Activated CD4-positive, alpha-beta T cell treated with anti-CD3 and anti-CD28 coated beads for 1 hour (primary cell): ENCODE measurements around the gene TNFSF13.

Experiments
- DNase-seq: peaks from one replicate; pipeline ENCODE4 v3.0.0-alpha.2; 2020

The TNFSF13 gene

GRCh38 chr17:7575481-7575883 lies 16.9 kb downstream of the TNFSF13 start:
- no peak for DNase-seq

GRCh38 chr17:7575959-7576358 lies 17.4 kb downstream of the TNFSF13 start:
- DNase-seq: no peak

DNA sequence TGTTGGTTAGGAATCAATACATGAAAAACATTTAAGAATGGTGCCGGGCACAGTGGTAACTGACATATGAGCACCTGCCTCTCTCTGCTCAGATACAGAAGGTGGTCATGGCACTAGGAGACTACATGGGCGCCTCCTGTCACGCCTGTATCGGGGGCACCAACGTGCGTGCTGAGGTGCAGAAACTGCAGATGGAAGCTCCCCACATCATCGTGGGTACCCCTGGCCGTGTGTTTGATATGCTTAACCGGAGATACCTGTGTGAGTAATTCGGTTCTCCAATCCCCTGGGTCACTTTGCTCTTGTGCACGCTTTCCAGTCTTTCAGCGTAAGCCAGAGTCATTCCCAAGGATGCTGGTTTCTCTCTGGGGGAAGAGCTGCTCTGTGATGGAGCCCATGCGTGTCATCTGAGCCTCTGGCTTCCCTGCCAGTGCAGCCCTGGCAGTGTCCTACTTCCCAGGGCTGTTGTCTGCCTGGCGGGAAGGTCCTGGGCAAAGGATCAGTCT lies 17.9 kb downstream of the TNFSF13 start:
- DNase-seq: no peak

GRCh38 chr17:7577327-7578199 lies 19.0 kb downstream of the TNFSF13 start:
- no peak for DNase-seq

- DNase-seq: peak; percentile 47
Measured at GRCh38 chr17:7579001-7579833, 20.7 kb downstream of the TNFSF13 start, which contains the start of gene CD68. Gene CD68 (plus strand): TSS chr17:7579638. CDS start chr17:7579678, 40 bp downstream.

DNA sequence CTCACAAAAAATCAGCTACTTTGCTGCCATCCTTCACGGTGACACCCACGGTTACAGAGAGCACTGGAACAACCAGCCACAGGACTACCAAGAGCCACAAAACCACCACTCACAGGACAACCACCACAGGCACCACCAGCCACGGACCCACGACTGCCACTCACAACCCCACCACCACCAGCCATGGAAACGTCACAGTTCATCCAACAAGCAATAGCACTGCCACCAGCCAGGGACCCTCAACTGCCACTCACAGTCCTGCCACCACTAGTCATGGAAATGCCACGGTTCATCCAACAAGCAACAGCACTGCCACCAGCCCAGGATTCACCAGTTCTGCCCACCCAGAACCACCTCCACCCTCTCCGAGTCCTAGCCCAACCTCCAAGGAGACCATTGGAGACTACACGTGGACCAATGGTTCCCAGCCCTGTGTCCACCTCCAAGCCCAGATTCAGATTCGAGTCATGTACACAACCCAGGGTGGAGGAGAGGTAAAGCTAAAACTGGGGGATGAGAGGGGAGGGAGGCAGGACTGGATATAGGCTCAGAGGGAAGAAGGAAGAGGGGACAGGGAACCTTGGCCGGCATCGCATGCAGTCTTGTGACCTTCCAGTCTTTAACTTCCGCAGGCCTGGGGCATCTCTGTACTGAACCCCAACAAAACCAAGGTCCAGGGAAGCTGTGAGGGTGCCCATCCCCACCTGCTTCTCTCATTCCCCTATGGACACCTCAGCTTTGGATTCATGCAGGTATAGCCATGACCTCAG lies 21.5 kb downstream of the TNFSF13 start:
- no peak for DNase-seq

GRCh38 chr17:7580604-7581575 lies 22.3 kb downstream of the TNFSF13 start:
- no peak for DNase-seq

DNA sequence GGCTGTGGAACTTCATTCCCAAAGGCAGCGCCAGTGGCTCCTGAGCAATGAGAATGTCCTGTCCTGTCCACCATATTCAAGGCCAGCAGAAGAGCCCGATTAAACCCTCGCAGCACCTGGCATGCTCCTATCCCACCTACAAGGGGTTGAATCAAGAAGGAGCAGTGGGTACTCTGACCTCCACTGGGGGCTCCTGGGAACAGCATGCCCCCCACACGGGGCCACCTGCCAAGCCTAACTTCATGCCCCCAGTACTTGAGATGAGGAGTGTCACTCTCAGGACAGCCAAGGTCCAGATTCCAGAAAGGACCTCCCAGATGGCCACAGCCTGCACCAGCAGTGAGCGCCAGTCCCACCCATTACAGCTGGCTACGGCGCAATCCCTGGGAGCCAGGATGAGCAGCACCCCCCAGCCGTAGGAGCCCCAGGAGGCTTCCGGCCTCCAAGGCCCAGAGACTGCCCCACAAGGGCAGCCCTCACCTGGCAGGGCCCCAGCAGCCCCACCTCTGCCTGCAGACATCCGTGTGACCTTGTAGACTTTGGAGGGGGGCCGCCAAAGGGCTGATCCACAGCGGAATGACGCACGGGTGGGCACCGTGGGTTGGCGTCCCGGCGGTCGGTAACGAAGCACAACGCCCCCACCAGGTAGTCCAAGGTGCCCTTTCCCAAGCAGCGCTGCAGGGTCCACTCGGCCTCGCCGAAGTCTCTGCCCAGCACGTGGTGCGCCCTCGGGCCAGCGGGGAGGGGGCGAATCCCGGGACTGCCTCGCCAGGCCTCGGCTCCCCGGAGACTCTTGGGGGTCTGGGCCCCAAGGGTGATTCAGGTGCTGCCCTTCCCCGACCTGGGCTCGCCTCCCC lies 24.1 kb downstream of the TNFSF13 start:
- DNase-seq: no peak

DNA sequence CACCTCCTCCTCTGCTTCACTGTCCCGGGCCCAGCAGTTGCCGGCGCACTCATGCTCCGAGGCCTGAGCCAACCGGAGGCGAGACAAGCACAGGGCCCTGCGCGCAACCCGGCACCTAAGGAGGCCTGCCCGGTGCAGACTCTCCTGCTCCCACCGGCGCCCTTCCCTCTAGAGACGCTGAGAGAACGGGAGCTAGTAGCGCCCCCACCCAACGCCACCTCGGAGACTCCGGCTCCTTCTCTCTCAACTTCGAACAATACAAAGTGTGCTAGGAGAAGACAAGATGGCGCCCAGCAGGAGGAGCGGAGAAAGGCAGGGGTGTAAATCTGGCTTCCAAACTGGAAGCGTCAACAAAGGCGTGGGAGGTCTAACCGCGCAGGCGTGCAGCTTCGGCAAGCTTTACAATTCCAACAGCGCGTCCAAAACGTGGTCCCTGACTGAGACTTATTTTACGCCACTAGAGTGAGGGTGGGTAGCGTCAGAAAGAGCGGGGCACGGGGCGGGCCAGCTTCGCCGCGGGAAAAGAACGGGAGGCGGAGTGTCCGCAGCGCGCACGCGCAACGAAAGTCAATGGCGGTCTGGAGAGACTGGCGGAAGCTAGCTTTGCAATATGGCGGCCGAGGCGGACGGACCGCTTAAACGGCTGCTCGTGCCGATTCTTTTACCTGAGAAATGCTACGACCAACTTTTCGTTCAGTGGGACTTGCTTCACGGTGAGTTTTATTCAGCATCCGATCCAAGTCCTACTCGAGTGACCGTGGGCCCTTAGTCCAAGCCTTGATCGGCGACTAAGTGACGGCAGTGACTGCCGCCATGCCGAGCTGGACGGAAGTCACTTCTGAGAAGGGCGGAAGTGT lies 24.9 kb downstream of the TNFSF13 start, which contains the start of gene MPDU1:
TSS of gene MPDU1 (plus strand) at position 600 of the 857 bp plus-strand sequence. CDS start at position 611, 11 bp downstream.
- peak; percentile 92 for DNase-seq

DNA sequence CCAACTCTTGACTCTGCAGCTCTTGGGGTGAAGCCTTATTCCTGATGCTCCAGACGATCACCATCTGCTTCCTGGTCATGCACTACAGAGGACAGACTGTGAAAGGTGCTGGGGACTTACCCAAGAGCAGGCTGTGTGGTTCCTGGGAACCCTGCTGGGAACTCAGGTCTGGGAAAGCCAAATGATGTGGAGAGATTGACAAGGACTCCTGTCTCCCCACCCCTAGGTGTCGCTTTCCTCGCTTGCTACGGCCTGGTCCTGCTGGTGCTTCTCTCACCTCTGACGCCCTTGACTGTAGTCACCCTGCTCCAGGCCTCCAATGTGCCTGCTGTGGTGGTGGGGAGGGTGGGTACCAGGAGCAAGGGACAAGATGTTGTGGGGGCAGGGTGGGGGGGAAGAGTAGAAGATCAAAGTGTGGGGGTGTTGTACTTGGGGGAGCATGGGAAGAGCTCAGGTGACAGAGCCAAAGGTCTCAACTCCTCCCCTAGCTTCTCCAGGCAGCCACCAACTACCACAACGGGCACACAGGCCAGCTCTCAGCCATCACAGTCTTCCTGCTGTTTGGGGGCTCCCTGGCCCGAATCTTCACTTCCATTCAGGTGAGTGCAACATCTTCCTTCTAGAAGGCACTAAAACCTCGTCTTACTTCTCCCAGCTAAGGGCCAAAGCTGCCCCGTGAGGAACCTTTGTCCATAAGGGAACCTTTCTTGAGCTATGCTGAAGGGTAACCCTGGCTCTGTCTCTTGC lies 28.3 kb downstream of the TNFSF13 start:
- DNase-seq: no peak

- no peak for DNase-seq
Measured at GRCh38 chr17:7587420-7588151, 29.0 kb downstream of the TNFSF13 start.

GRCh38 chr17:7588553-7589203 lies 30.1 kb downstream of the TNFSF13 start:
- DNase-seq: no peak

DNA sequence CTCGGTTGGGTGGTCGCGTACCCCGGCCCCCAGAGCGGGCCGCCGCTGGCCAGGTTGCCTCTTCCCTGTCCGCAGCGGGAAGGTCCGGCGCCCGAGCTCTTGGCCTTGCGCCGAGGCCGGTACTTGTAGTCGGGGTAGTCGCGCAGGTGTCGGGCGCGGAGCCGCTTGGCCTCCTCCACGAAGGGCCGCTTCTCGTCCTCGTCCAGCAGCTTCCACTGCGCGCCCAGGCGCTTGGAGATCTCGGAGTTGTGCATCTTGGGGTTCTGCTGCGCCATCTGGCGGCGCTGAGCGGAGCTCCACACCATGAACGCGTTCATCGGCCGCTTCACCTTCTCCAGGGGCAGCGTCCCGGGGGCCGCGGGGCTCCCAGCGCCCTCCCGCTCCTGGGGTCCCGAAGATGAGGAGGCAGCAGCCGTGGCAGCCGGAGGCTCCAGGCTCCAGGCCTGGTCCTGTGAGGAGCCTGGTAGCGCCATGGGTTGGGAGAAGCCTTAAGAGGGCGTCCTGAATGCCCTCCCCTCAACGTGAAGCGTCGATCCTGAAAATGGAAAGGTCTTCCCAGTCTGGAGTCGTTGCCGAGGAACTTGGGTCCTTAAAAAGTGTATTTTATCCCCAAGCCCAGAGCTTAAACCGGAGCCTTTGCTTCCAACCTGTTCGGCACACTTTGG lies 30.8 kb downstream of the TNFSF13 start:
- DNase-seq: peak; percentile 56

DNA sequence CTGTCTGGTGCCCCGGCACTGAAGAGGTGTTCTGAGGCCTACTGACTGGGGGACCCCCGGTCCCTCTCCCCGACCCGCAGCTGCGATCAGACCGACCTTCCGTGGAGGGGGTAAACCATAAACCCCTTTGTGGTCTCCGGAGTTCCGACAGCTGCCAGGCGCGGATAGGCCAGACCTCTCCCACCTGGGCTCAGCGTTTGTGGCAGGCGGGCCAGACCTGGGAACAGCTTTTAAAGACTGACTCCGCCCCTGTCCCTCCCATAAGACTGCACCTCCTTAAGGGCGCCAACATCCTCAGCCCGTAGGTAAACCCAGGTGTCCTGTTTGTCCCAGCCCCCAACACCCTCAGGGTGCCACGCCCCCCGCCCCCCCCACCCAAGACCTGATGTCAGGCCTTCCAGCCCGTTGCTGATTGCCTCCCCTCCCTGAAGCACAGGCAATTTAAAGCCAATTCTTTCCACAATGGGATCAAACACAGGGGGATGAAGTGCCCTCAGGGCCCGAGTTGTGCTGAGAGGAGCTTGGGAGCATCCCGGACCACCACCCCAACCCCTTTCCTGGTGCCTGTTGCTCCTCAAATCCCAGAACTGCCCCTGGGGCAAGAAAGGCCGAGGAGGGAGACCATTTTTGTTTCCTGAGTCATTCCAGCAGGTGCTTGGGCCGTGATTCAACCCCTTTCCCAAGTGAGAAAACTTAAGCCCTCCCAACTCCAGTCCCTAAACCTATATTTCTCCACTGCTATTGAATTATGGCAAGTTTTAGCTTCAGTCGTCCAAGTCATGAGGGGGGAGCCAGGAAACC lies 31.5 kb downstream of the TNFSF13 start, which contains the start of gene SOX15:
TSS of gene SOX15 (minus strand) at position 204 of the 801 bp plus-strand sequence. CDS start 418 bp downstream, outside the sequence.
- no peak for DNase-seq

DNA sequence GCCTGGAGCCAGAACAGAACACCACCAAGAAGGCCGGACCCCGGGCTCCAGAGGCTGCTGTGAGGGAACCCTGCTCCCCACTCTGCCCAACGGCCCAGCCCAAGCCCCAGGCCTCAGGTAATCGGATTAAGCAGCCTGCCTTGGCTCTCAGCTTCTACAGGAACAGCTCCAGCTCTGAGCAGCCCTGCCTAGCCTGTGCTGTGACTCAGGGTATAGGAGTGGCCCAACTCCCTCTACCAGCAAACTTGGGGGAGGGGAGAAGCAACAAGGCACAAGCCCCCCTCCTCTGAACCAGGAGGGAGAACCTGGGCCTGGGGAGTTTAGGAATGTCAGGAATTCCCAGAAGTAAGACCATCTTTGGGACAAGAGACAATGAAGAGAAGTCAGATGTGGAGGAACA lies 32.2 kb downstream of the TNFSF13 start:
- DNase-seq: no peak

DNA sequence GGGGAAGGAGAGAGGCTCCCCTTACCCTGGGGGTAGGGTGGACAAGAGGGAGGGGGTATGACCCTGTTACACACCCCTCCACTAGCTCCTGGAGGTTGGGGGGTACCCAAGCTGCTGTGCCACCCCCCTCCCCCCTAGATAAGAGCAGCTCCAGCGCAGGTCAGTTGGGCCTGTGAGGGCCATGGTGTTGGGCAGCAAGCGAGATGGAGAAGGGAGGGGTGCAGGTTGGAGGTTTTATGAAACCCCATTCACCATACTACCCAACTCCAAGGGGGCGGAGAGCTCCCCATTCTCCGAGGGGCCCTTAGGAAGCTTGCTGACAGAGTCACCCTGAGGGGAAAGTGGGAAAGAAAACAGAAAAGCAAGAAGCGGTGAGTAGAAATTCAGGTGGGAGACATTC lies 33.0 kb downstream of the TNFSF13 start:
- no peak for DNase-seq
